Activated CD4-positive, alpha-beta T cell treated with anti-CD3 and anti-CD28 coated beads for 24 hours (primary cell): ENCODE results near the gene EPHB3.
"Not testable (repeated sequence)": the region's sequence is repeated elsewhere in the genome, so short reads cannot be mapped to it uniquely, and the experiment has no call there.

Source experiments
- DNase-seq, 2 donors: peaks; one replicate each; pipeline ENCODE4 v3.0.0-alpha.2; 2020; ENCODE audit warnings: low read depth in 2 of 2

The EPHB3 gene

GRCh38 chr3:184620475-184621119 is 59.0 kb downstream of the EPHB3 start:
- DNase-seq: no peak

GRCh38 chr3:184622156-184622555 is 60.6 kb downstream of the EPHB3 start:
- not testable (repeated sequence) for DNase-seq

GRCh38 chr3:184626923-184627322 is 65.3 kb downstream of the EPHB3 start:
- no peak for DNase-seq

- DNase-seq: no peak
These were observed 68.1 kb downstream of the EPHB3 start for GRCh38 chr3:184629555-184630160.

- no peak for DNase-seq
These were observed 69.4 kb downstream of the EPHB3 start for GRCh38 chr3:184630861-184631471.

GRCh38 chr3:184631472-184631861 is 69.9 kb downstream of the EPHB3 start:
- DNase-seq: no peak
